T47D (cell line): ENCODE measurements around the gene SHOC2.
A peak's percentile ranks its signal among the peaks of the same experiment; 100 is the strongest.

Experiments used
- DNase-seq, 2 experiments: peaks; one replicate each; pipeline versions ENCODE4 v3.0.0 to v3.0.0-alpha.2; 2011 to 2012; ENCODE audit warnings: low read depth in 1 of 2, low spot score in 1 of 2
- JUND ChIP-seq: IDR thresholded peaks from 2 replicates; pipeline ENCODE4 v1.6.1; 2012; ENCODE audit warnings: low read depth
- in situ Hi-C: cut with HindIII; loops from 2 replicates; pipeline ENCODE4 v1.10.0; 2016; ENCODE audit warnings: low sequenced_read_pairs, low pct_unique_long_range_greater_than_20kb

Gene SHOC2

GRCh38 chr10:111023060-111023459 is 103.7 kb downstream of the SHOC2 start:
- in situ Hi-C loops: no loop called here
- TF ChIP-seq JUND: no peak
- DNase-seq: peak in 1 of 2 experiments; percentile 3

GRCh38 chr10:111030042-111030750 is 110.8 kb downstream of the SHOC2 start:
- no peak for DNase-seq
- TF ChIP-seq JUND: no peak

GRCh38 chr10:111034598-111035310 is 115.3 kb downstream of the SHOC2 start:
- in situ Hi-C loops: no loop called here
- TF ChIP-seq JUND: no peak

More at GRCh38 chr10:111030042-111030750, 110.8 kb downstream of the SHOC2 start:
- in situ Hi-C loops: no loop called here

GRCh38 chr10:111035542-111035941 is 116.1 kb downstream of the SHOC2 start:
- TF ChIP-seq JUND: no peak
- DNase-seq: no peak
- in situ Hi-C loops: no loop called here

More at GRCh38 chr10:111034598-111035310, 115.3 kb downstream of the SHOC2 start:
- DNase-seq: no peak

- in situ Hi-C loops: no loop called here
- TF ChIP-seq JUND: no peak
- DNase-seq: no peak
These were observed 118.5 kb downstream of the SHOC2 start for GRCh38 chr10:111037858-111038257.

DNA sequence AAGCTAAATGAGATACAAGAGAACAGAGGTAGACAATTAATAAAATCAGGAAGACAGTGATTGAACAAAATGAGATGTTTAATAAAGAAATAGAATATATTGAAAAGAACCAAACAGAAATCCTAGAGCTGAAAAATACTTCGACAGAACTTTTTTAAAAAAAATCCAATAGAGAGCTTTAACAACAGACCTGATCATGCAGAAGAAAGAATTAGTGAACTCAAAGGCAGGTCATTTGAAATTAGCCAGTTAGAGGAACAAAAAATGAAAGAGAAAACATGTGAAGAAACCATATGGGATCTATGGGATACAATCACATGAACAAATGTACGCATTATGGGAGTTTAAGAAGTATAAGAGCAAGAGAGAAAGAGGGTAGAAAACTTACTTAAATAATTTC is 120.1 kb downstream of the SHOC2 start:
- no peak for TF ChIP-seq JUND
- no peak for DNase-seq
- in situ Hi-C loops: no loop called here

GRCh38 chr10:111057006-111057405 is 137.6 kb downstream of the SHOC2 start:
- TF ChIP-seq JUND: no peak

More at GRCh38 chr10:111057006-111057405, 137.6 kb downstream of the SHOC2 start:
- in situ Hi-C loops: no loop called here
- DNase-seq: no peak
